Measurements from ENCODE around the gene GJC2.

Gene GJC2

DNA sequence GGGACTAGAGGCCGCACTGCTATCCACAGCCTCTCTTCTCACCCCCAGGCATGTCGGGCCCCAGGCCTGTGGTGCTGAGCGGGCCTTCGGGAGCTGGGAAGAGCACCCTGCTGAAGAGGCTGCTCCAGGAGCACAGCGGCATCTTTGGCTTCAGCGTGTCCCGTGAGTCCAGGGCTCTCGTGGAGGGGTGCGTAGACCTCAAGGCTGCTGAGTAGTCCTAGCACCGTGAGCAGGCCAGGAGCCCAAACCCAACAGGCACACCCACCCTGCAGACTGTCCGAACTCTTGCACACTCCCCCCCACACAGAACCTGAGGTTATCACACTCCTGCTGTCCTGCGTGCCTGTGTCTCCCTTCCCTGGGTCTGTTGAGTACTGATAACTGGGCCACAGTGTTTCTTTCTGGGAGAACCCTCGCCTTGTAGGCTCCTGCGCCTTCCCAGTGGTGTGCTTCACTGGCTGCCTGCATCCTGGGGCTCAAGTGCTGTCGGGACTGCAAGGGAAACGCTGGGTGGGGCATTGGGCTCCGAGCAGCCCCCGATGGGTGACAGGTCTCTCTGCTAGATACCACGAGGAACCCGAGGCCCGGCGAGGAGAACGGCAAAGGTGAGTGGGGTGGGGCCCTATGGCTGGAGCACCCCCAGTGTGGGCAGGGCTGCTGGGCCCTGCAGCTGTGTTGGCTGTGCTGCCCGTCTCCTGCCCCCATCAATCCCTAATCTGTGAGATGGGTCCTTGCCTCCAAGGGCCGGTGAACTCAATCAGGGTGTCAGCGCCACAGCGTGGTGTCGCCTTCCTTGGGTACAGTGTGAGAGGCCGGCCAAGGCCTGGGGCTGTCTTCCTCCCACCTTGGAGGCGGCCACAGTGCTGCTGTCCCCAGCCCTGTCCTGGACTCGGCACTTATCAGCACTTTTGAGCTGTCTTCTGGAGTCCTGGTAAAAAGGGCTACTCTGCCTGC, 4.0 kb upstream of the GJC2 start:
- no peak for DNase-seq (ENCODE audit: low read depth in 2 of 2)

DNA sequence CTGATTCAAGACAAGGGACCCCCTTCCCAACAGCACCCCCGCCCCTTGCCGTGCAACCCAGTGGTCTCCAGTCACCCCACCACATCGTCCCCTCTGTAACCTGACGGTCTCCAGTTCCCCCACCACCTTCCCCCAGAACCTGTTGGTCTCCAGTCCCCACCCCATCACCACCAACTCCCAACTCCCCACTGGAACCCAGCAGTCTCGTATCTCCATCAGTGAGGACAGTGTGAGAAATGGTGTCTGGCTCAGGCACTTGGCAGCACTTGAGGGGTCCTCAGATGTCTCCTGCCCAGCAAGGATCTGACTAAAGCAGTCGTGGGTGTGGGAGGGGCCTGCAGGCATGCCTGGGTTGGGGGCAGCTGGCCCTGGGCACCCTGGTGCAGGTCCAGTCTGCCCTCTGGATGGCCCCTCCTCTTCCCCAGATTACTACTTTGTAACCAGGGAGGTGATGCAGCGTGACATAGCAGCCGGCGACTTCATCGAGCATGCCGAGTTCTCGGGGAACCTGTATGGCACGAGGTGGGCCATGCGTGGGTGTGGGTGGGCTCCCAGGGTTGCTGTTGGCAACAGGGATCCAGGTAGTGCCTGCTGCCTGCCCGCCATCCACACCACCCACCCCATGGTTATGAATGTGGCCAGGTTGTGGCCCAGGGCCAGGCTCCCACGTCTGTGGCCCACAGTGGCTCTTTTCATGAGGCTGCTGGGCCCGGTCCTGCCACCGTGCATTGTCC, 3.1 kb upstream of the GJC2 start:
- no peak for DNase-seq (ENCODE audit: low read depth in 2 of 2)

DNA sequence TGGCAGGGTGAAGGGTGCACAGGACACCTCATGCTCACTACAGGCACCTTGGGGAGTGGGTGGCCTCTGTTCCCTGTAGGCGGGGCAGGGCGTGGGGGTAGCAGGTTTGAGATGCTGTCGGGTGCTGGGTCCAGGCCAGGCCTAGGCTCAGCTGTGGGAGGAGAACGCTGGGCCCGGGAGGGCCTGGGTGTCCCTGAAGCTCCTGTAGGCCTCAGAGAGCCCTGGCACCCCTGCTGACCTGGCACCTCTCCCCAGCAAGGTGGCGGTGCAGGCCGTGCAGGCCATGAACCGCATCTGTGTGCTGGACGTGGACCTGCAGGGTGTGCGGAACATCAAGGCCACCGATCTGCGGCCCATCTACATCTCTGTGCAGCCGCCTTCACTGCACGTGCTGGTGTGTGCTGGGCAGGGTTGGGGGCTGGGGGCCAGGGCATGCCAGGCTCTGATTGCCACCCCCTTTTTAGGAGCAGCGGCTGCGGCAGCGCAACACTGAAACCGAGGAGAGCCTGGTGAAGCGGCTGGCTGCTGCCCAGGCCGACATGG, 2.5 kb upstream of the GJC2 start:
- no peak for DNase-seq (ENCODE audit: low read depth in 2 of 2)

DNA sequence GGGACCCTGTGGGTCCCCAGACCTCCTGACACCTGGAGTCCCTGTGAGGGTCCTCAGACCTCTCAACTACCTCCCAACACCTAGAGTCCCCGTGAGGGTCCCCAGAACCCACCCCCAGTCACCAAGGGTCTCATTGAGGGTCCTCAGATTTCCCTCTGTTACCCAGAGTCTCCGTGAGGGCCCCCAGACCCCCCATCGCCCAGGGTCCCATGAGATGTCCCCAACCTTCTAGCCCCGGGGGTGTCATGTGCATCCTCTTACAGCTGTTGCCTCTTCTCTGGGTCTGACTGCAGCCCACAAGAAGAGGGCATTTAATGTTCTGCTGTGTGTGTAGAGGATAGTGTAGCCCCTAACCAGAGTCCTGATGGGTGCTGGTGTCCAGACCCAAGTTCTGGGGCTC, 2.0 kb upstream of the GJC2 start:
- DNase-seq (ENCODE audit: low read depth in 2 of 2): no peak

DNA sequence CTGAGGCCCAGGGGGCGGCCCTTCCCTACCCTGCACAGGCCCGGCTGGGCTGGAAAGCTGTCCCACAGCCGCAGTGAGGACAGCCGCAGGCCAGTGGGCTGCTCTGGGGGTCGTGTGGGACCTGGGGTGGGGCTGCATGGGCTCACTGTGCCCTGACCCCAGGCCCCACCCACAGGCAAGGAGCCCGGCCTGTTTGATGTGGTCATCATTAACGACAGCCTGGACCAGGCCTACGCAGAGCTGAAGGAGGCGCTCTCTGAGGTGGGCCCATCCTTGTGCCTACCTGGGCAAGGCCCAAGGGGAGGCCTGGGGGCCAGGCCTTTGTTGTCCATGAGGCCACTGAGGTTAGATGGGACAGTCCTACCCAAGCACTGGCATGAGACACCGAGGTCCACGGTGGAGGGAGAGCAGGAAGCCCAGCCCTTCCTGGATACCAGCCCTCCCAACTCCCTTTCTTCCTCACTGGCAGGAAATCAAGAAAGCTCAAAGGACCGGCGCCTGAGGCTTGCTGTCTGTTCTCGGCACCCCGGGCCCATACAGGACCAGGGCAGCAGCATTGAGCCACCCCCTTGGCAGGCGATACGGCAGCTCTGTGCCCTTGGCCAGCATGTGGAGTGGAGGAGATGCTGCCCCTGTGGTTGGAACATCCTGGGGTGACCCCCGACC, 1.4 kb upstream of the GJC2 start:
- DNase-seq (ENCODE audit: low read depth in 2 of 2): no peak

DNA sequence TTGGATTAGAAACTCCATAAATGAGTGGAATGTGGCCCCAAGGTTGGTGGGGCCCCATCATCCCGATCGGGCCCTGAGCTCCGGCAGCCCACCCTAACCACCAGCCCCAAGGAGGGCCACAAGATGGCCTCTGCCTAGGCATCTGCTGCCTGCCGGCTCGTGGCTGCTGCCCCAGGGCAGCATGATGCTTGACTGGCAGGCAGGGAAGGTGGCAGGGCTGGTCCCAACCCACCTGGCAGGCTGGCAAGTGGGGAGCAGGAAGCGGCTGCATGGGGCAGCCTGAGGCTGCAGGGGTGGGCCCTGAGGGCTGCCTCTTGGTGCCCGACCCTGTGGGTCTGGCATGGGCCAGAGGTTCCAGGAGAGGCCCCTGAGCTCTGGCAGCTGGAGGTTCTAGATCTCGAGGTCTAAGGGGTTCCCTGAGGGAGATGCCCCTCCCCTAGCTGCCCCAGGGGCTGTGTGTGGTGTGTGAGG, 760 bp upstream of the GJC2 start:
- no peak for DNase-seq (ENCODE audit: low read depth in 2 of 2)

DNA sequence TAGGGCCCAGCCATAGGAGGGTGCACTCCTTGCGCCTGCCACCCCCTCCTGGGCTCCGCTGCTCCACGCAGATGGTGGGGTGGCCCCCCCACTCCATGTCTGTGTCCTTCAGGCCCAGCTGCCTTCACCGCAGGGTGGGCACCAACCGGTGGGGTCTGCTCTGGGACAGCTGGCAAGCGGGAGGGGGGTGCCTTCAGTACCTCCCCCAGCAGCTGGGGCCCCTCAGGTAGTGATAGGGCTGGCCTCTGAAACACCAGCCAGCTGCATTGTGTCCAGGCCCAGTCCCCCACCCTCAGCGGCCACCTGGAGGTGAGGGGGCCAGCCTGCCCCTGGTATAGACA, 360 bp downstream of the GJC2 start:
- DNase-seq (ENCODE audit: low read depth in 2 of 2): no peak

DNA sequence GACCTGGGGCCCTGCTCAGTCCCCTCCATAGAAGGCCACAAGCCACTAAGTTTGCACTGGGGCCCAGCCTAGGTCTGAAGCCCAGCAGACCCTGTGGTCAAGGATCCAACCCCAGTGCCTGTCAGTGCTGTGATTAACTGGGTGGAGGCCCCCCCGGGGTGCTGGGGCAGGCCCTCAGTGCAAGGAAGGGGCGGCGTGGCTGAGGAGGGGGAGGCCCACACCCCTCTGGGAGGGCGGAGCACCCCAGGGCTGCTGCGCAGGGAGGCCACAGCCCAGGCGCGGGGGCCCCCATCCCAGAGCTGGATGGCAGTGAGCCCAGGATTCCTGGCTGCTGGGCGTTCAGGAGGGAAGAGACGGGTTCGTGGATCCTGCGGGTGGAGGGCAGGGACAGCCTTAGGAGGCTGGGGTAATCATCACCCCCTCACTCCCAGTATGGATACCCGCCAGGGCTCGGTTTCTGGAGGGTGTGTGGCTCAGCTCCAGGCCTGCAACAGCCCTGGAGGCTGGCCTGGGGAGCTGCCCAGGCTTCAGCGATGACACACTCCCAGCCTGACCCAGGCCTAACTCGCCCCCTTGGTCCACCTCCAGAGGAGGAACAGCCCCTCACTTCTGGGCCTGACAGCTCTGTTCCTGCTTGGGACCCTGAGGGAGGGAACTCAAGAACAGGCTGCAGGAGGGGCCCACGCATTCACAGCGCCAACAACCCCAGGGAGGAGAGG, 890 bp downstream of the GJC2 start:
- DNase-seq (ENCODE audit: low read depth in 2 of 2): no peak

DNA sequence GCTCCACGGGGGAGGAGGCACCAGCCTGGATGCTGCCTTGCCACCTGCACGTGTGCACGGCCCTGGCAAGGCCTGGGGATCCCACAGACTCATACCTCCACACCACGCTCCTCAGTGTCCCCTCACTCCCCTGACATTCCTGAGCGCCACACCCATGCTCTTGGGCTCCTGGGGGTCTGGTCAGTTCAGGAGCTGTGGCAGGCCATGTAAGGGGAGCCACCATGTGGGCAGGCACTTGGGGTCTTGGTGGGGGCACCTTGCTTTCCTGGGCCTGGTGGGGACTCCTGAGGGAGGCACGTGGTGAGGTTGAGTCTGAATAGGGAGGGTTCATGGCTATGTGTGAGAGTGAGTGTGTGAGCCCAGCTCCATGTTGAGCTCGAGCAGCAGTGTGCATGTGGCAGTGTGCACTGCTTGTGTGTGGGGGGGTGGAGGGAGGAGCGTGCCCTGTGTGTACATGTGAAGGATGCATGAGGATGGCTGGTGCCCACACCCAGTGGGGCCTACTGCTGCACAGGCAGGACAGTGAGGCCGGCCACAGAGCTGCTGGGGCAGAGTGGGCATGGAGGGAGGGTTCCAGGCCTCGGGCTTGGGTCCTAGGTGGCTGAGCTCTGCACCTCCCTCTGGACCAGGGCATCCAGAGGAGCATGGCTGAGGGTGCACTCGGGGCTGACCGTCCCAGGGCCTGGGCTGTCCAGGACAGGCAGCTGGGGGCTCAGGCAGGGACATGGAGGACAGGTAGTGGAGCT, 1.6 kb downstream of the GJC2 start:
- DNase-seq (ENCODE audit: low read depth in 2 of 2): no peak

DNA sequence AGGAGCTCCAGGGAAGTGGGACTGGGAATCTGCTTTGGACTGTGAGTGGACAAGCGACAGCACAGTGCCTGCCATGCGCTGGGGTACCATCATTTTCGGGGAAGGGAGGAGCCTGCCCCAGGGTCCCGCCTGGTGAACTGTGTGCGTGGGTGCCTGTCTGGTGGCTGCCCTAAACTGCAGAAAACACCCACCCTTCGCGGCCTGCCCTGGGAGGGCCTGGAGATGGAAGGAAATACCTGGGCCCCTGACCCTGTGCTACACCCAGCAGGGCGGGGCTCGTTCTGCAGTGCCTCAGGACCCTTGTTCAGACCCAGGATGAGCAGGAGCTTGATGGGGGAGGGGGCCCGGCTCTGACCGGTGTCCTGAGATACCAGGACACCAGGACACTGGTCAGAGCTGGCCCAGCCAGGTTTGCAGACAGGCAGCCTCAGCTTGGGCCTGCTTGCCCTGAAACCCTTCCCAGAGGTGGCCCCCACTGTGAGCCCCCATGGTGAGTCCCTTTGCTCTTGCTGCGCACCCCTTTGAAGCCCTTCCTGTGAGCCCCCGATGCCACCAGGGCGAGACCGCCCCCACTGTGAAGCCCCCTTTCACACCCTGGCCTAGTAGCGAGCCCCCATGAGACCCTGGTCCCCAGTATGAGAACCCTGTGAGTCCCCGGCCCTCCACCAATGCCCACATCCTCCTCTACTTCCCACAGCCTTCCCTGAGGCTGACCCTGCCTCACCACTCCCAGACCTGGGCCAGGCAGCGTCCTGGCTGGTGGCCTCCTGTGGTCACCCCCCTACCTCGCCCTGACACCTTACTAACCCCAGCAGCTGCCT, 2.6 kb downstream of the GJC2 start:
- no peak for DNase-seq (ENCODE audit: low read depth in 2 of 2)

DNA sequence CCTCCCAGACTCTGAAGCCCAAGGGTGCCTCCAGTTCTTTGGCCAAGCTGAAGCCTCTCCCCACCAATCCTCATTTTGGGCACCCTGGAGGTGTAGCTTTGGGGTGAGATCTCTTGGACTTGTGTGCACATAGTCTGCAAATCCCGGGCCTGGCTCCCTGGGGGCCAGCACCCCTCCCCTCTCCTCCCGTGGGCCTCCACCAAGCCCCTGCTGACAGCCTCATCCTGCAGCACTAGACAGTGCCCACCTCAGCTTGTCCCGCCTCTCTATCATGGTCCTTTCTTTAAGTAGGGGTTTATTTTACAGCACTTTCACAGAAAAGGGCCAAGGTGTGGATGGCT, 3.2 kb downstream of the GJC2 start:
- no peak for DNase-seq (ENCODE audit: low read depth in 2 of 2)

DNA sequence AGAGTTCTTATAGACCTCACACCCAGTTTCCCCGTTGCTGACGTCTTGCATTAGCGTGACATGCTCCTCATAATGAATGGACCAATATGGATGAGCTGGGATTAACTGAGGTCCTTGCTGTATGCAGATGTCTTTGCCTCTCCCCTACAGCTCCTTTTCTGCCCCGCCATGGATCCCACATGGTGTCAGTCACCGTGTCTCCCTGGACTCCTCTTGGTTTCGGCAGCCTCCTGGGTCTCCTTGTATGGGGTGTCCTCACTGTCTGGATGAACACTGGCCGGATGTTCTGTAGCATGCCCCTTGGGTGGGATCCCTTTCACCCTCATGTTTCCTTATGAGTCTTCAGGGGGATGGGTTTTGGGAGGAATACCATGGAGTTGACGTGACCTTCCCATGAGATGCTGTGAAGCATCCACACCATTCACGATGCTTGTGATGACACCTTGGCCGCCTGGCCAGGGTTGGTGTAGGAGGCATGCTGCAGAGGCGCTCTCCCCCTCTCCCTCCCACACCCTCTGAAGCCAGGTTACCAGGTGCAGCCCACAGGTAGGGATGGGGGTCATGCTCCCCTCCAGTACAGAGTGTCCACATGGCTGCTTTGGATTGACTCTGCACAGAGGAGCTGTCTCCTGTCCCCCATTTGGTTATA, 4.4 kb downstream of the GJC2 start:
- DNase-seq (ENCODE audit: low read depth in 2 of 2): no peak

DNA sequence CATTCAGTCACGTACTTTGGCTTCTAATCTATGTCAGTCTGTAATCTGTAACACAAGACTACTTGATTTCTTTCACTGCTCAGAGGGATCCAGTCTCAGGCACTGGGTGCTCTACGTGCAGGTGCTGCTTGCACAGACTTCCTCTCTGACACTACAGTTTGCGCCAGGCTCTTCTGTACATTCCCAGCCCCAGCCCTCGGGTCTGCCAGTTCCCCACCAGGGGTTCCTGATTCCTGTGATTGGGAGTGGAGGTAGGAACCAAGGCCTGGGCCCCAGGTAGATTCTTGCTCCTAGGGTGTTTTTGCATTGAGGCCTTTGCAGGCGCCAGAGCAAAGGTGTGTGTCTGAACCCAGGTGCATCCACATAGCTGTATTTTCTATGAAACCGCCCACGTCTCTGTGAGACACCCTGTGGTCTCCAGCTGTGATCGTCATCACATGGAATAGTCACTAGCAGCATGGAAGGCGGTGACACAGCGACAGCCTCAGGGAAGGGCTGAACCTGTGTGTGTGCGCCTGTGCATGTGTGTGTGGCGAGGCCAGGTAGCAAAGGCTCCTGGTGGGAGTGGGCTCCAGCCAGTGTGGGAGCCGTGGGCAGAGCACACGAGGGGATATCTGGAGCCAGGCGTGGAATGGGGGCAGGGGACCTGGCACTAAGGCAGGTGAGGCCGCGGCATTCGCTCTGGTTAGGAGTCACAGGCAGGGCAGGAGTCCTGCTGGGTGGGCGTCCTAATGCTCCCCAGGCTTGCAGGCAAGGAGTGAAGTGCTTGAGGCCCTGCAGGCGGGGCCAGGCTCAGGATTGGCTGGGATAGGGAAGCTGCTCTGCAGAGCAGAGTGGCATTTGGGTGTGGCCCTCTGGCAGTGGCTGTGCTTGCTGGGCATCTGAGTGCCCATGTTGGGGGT, 5.2 kb downstream of the GJC2 start:
- no peak for DNase-seq (ENCODE audit: low read depth in 2 of 2)

DNA sequence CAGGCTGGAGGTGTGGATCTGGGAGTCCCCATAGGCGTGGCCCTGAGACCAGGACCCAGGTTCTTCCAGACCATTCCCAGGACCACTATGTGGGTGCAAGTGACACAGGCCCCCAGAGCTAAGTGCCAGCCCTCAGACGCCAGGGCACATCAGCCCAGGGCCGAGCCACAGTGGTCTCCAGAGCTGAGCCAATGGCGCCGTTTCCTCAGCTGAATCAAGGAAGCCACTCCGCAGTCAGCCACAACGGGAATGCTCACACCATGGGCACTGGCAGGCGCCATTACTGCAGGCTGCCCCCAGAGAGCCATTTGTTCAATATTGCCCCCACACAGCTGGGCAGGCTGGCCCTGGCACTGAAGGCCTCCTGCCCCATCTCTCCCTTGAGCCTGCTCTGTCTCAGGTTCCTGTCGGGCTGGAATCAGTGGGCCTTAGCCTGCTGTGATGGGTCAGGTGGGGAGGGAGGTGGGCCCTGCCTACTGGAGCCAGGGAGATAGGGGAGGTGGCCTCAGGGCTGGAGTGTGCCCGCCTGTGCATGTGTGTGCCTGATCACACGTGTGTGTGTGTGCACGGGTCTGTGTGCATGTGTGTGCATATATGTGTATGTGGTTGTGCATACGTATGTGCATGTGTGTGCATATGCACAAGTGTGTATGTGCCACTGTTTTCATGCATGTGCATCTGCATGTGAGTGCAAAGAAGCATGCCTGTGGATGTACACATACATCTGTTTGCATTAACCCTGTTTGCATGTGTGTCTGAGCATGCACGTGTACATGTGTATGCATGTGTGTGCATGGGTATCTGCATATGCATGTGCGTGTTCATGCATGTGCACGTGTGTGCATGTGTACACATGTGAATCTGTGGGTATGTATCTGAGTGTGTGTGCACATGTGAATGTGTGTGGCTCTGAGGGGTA, 6.1 kb downstream of the GJC2 start:
- DNase-seq (ENCODE audit: low read depth in 2 of 2): no peak

DNA sequence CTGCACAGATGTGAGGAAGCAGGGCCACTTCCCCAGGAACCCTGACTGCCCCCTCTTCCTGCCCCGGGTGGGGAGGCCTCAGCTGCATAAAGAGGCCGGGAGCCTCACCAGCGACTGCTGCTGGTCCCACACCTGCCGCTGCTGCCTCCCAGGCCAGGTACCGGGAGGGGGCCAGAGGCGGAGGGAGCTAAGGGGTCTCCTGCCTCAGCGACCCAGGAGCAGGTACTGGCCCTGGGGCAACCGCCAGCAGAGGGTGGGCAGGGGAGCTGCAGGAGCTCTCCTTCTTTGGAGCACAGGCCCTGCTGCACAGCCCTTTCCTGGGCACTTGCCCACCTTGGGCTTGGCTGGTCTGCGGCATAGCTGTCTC, 6.8 kb downstream of the GJC2 start:
- DNase-seq (ENCODE audit: low read depth in 2 of 2): no peak

DNA sequence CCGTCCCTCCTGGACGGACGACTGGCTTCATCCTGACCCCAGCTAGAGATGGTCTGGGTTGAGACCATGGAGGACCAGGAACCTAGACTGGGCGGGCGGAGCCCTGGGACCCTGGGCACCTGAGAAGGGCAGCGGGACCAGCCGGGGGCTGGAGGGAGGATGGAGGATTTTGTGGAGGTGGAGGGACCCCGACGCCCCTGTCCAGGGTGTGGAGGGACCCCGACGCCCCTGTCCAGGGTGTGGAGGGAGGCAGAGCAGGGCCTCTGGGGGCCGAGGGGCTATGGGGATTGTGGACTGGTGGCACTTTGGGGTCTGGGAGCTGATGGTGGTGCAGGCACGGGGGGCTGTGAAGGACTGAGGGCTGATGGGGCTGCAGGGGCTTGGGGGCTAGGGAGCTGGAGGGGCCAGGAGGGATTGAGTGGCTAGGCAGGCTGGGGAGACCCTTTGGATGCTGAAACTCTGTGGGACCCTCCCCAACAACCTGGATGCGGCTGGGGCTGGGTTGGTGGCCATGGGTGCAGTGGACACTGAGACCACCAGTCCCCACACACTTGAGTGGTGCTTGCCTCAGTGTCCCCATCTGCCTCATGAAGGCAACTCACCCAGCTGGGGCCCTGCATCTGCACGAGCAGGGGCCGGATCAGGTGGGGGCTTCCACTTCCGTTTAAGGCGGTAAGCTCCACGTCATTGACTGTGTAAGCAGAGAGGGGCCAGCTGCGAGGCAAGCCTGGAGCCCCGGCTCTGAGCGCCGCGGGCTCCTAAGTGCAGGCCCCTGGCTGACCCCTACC, 7.4 kb downstream of the GJC2 start:
- DNase-seq (ENCODE audit: low read depth in 2 of 2): no peak

DNA sequence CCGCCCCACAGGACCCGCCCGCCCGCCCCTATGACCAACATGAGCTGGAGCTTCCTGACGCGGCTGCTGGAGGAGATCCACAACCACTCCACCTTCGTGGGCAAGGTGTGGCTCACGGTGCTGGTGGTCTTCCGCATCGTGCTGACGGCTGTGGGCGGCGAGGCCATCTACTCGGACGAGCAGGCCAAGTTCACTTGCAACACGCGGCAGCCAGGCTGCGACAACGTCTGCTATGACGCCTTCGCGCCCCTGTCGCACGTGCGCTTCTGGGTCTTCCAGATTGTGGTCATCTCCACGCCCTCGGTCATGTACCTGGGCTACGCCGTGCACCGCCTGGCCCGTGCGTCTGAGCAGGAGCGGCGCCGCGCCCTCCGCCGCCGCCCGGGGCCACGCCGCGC, 8.0 kb downstream of the GJC2 start:
- DNase-seq (ENCODE audit: low read depth in 2 of 2): no peak

All from stimulated activated CD8-positive, alpha-beta memory T cell treated with anti-CD3 and anti-CD28 coated beads, Interleukin-7, amount 100 ng/mL, for 1 hour (primary cell).